Measurements from ENCODE around the gene GCSH. TPM values are rescaled to one million over a fixed set of nuclear protein-coding genes. Genes with fewer than 3 reads are reported as not detected.

The GCSH gene
- total and polyA plus RNA-seq, 4 donors = 34.6 to 132 (median 55.0) TPM

DNA sequence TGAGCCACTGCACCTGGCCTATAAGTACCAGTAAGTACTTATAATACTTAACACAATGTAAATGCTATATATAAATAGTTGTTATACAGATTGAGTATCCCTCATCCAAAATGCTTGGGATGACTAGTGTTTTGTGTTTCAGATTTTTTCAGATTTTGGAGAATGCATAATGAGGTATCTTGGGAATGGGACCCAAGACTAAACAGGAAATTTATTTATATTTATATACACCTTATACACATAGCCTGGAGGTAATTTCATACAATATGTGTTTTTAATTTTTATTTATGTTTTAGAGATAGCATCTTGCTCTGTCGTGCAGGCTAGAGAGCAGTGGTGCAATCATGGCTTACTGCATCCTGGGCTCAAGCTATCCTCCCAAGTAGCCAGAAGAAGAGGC, 9.8 kb upstream of the GCSH start:
- DNase-seq (ENCODE audit: low spot score) = no peak
- H3K4me1 ChIP-seq (ENCODE audit: control insufficient read depth in 4 of 4, insufficient read depth in 4 of 4, low read length in 3 of 4) = no peaks in the 10 kb centered on the region
- WGBS = 90% methylated on average over 1 of the region's 1 CpG
- no peaks in the 10 kb centered on the region for H3K36me3 ChIP-seq (ENCODE audit: control insufficient read depth in 4 of 4, insufficient read depth in 3 of 4, low read depth in 1 of 4, low read length in 3 of 4)
- H3K27me3 ChIP-seq (ENCODE audit: control insufficient read depth in 4 of 4, insufficient read depth in 4 of 4, low read length in 3 of 4) = no peaks in the 10 kb centered on the region
- H3K9ac ChIP-seq (ENCODE audit: low read depth in 1 of 2, low read length in 2 of 2) = no peak overlapping the region
- TF ChIP-seq, protein P1, sequence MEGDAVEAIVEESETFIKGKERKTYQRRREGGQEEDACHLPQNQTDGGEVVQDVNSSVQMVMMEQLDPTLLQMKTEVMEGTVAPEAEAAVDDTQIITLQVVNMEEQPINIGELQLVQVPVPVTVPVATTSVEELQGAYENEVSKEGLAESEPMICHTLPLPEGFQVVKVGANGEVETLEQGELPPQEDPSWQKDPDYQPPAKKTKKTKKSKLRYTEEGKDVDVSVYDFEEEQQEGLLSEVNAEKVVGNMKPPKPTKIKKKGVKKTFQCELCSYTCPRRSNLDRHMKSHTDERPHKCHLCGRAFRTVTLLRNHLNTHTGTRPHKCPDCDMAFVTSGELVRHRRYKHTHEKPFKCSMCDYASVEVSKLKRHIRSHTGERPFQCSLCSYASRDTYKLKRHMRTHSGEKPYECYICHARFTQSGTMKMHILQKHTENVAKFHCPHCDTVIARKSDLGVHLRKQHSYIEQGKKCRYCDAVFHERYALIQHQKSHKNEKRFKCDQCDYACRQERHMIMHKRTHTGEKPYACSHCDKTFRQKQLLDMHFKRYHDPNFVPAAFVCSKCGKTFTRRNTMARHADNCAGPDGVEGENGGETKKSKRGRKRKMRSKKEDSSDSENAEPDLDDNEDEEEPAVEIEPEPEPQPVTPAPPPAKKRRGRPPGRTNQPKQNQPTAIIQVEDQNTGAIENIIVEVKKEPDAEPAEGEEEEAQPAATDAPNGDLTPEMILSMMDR (IDR thresholded peaks at IDR 0.05; ENCODE audit: low read depth, low read length, missing input control) = no peak
- TF ChIP-seq NR2F2 (IDR thresholded peaks at IDR 0.05) (no peak), TAF1 (conservative IDR thresholded peaks at IDR 0.05) (no peak)
- H3K4me3 ChIP-seq (ENCODE audit: low read depth in 1 of 3, low read length in 3 of 3) = no peak overlapping the region
- no peaks in the 10 kb centered on the region for H3K9me3 ChIP-seq (ENCODE audit: control insufficient read depth in 4 of 4, low read length in 3 of 4)
- H3K27ac ChIP-seq (ENCODE audit: low read depth in 1 of 2, low read length in 2 of 2) = no peak overlapping the region

- DNase-seq (ENCODE audit: low spot score) = no peak
- Histone ChIP-seq H3K9ac (ENCODE audit: low read depth in 1 of 2, low read length in 2 of 2) (no peak overlapping the region), H3K36me3 (ENCODE audit: control insufficient read depth in 4 of 4, insufficient read depth in 3 of 4, low read depth in 1 of 4, low read length in 3 of 4) (no peaks in the 10 kb centered on the region), H3K27ac (ENCODE audit: low read depth in 1 of 2, low read length in 2 of 2) (no peak overlapping the region), H3K4me1 (ENCODE audit: control insufficient read depth in 4 of 4, insufficient read depth in 4 of 4, low read length in 3 of 4) (peaks cover 0 to 4% (median under 1%) of the 10 kb centered on the region in 4 donors), H3K9me3 (ENCODE audit: control insufficient read depth in 4 of 4, low read length in 3 of 4) (no peaks in the 10 kb centered on the region), H3K4me3 (ENCODE audit: low read depth in 1 of 3, low read length in 3 of 3) (no peak overlapping the region), H3K27me3 (ENCODE audit: control insufficient read depth in 4 of 4, insufficient read depth in 4 of 4, low read length in 3 of 4) (no peaks in the 10 kb centered on the region)
- TF ChIP-seq YY1 (IDR thresholded peaks at IDR 0.05) = no peak
- no peak for TF ChIP-seq SP1 (IDR thresholded peaks at IDR 0.05)
- no peak for TF ChIP-seq ATF3 (IDR thresholded peaks at IDR 0.05)
- TF ChIP-seq, protein P2, sequence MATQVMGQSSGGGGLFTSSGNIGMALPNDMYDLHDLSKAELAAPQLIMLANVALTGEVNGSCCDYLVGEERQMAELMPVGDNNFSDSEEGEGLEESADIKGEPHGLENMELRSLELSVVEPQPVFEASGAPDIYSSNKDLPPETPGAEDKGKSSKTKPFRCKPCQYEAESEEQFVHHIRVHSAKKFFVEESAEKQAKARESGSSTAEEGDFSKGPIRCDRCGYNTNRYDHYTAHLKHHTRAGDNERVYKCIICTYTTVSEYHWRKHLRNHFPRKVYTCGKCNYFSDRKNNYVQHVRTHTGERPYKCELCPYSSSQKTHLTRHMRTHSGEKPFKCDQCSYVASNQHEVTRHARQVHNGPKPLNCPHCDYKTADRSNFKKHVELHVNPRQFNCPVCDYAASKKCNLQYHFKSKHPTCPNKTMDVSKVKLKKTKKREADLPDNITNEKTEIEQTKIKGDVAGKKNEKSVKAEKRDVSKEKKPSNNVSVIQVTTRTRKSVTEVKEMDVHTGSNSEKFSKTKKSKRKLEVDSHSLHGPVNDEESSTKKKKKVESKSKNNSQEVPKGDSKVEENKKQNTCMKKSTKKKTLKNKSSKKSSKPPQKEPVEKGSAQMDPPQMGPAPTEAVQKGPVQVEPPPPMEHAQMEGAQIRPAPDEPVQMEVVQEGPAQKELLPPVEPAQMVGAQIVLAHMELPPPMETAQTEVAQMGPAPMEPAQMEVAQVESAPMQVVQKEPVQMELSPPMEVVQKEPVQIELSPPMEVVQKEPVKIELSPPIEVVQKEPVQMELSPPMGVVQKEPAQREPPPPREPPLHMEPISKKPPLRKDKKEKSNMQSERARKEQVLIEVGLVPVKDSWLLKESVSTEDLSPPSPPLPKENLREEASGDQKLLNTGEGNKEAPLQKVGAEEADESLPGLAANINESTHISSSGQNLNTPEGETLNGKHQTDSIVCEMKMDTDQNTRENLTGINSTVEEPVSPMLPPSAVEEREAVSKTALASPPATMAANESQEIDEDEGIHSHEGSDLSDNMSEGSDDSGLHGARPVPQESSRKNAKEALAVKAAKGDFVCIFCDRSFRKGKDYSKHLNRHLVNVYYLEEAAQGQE (IDR thresholded peaks at IDR 0.05) = no peak
- no peak for TF ChIP-seq FOXA1 (IDR thresholded peaks at IDR 0.05)
- TF ChIP-seq, protein P1 (IDR thresholded peaks at IDR 0.05; ENCODE audit: low read depth, low read length, missing input control) = no peak
- no peak for TF ChIP-seq EGR1 (IDR thresholded peaks at IDR 0.05; ENCODE audit: low read depth in 2 of 2)
- no peak for TF ChIP-seq GABPA (IDR thresholded peaks at IDR 0.05 in 1 of 2, conservative IDR thresholded peaks at IDR 0.05 in 1 of 2)
- TF ChIP-seq JUND (IDR thresholded peaks at IDR 0.05) = no peak
- no peak for TF ChIP-seq RAD21 (IDR thresholded peaks at IDR 0.05)
- TF ChIP-seq, protein P3, sequence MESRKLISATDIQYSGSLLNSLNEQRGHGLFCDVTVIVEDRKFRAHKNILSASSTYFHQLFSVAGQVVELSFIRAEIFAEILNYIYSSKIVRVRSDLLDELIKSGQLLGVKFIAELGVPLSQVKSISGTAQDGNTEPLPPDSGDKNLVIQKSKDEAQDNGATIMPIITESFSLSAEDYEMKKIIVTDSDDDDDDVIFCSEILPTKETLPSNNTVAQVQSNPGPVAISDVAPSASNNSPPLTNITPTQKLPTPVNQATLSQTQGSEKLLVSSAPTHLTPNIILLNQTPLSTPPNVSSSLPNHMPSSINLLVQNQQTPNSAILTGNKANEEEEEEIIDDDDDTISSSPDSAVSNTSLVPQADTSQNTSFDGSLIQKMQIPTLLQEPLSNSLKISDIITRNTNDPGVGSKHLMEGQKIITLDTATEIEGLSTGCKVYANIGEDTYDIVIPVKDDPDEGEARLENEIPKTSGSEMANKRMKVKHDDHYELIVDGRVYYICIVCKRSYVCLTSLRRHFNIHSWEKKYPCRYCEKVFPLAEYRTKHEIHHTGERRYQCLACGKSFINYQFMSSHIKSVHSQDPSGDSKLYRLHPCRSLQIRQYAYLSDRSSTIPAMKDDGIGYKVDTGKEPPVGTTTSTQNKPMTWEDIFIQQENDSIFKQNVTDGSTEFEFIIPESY (IDR thresholded peaks at IDR 0.05) = no peak
- 95% methylated on average over 9 of the region's 9 CpGs for WGBS
These were observed 5.5 kb upstream of the GCSH start for GRCh38 chr16:81101702-81102101.
